ENCODE results near the gene EP400.

EP400 gene

GRCh38 chr12:131913666-131914065 lies 36.1 kb upstream of the EP400 start:
- H3K27me3 ChIP-seq (ENCODE audit: control insufficient read depth, insufficient read depth, low read length, poor library complexity, severe bottlenecking), result no peaks in the 10 kb centered on the region
- H3K27ac ChIP-seq (ENCODE audit: insufficient read depth, low read depth, low read length, poor library complexity, severe bottlenecking), result no peak overlapping the region
- H3K9me3 ChIP-seq (ENCODE audit: control insufficient read depth, low read length), result no peaks in the 10 kb centered on the region
- WGBS, 2 experiments, result 93 to 94% methylated on average over 8 of the region's 8 CpGs
- peaks cover 45% of the 10 kb centered on the region for H3K36me3 ChIP-seq (ENCODE audit: control insufficient read depth, insufficient read depth, low read length)
- no peaks in the 10 kb centered on the region for H3K4me1 ChIP-seq (ENCODE audit: control insufficient read depth, insufficient read depth, low read length)
- H3K4me3 ChIP-seq (ENCODE audit: insufficient read depth, low read depth, low read length), result no peak overlapping the region

DNA sequence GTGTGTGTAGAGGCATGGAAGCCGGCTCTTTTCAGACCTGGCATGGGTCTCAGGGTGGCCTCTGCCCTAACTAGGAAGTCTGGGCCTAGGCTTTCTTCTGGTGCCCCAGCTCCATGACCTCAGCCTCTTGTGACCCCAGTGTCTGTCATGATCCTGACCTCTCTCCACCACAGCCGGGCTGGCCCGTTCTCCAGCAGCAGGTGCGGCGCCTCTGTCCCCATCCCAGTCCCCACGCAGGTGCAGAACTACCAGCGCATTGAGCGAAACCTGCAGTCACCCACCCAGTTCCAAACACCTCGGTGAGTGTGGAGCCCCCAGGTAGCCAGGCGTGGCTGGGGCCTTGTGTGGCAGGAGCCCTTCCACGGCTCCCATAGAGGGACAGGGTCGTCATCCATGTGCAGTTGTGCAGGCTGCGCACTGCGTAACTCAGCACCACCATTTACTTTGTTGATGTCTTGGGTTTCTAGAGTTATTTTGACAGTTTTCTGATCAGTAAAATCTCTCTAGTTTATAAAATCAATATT lies 35.5 kb upstream of the EP400 start:
- H3K4me1 ChIP-seq (ENCODE audit: control insufficient read depth, insufficient read depth, low read length), result no peaks in the 10 kb centered on the region
- H3K9me3 ChIP-seq (ENCODE audit: control insufficient read depth, low read length), result no peaks in the 10 kb centered on the region
- no peak overlapping the region for H3K4me3 ChIP-seq (ENCODE audit: insufficient read depth, low read depth, low read length)
- H3K27ac ChIP-seq (ENCODE audit: insufficient read depth, low read depth, low read length, poor library complexity, severe bottlenecking), result no peak overlapping the region
- 96 to 97% methylated on average over 14 of the region's 14 CpGs for WGBS, 2 experiments
- no peaks in the 10 kb centered on the region for H3K27me3 ChIP-seq (ENCODE audit: control insufficient read depth, insufficient read depth, low read length, poor library complexity, severe bottlenecking)
- peaks cover 45% of the 10 kb centered on the region for H3K36me3 ChIP-seq (ENCODE audit: control insufficient read depth, insufficient read depth, low read length)

- Histone ChIP-seq H3K4me3 (ENCODE audit: insufficient read depth, low read depth, low read length) (no peak overlapping the region), H3K4me1 (ENCODE audit: control insufficient read depth, insufficient read depth, low read length) (no peaks in the 10 kb centered on the region), H3K36me3 (ENCODE audit: control insufficient read depth, insufficient read depth, low read length) (peaks cover 46% of the 10 kb centered on the region), H3K27me3 (ENCODE audit: control insufficient read depth, insufficient read depth, low read length, poor library complexity, severe bottlenecking) (no peaks in the 10 kb centered on the region), H3K9me3 (ENCODE audit: control insufficient read depth, low read length) (no peaks in the 10 kb centered on the region), H3K27ac (ENCODE audit: insufficient read depth, low read depth, low read length, poor library complexity, severe bottlenecking) (no peak overlapping the region)
- 96 to 97% methylated on average over 20 of the region's 20 CpGs for WGBS, 2 experiments
These were observed 34.6 kb upstream of the EP400 start for GRCh38 chr12:131915000-131915689.

DNA sequence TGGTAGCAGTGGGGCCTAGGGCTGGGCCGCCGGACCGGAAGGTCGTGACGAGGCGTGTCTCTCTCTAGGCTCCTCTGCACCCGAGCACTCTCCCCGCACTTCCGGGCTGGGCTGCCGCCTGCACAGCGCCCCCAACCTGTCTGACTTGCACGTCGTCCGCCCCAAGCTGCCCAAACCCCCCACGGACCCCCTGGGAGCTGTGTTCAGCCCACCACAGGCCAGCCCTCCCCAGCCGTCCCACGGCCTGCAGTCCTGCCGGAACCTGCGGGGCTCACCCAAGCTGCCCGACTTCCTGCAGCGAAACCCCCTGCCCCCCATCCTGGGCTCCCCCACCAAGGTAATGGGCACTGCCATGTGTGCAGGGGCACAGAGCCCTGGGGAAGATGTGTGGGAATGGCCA lies 33.9 kb upstream of the EP400 start:
- Histone ChIP-seq H3K9me3 (ENCODE audit: control insufficient read depth, low read length) (no peaks in the 10 kb centered on the region), H3K27ac (ENCODE audit: insufficient read depth, low read depth, low read length, poor library complexity, severe bottlenecking) (no peak overlapping the region), H3K4me1 (ENCODE audit: control insufficient read depth, insufficient read depth, low read length) (no peaks in the 10 kb centered on the region), H3K4me3 (ENCODE audit: insufficient read depth, low read depth, low read length) (no peak overlapping the region), H3K27me3 (ENCODE audit: control insufficient read depth, insufficient read depth, low read length, poor library complexity, severe bottlenecking) (no peaks in the 10 kb centered on the region), H3K36me3 (ENCODE audit: control insufficient read depth, insufficient read depth, low read length) (peaks cover 44% of the 10 kb centered on the region)
- WGBS, 2 experiments, result 93 to 94% methylated on average over 21 of the region's 21 CpGs

- no peak overlapping the region for H3K4me3 ChIP-seq (ENCODE audit: insufficient read depth, low read depth, low read length)
- H3K9me3 ChIP-seq (ENCODE audit: control insufficient read depth, low read length), result no peaks in the 10 kb centered on the region
- peaks cover 44% of the 10 kb centered on the region for H3K36me3 ChIP-seq (ENCODE audit: control insufficient read depth, insufficient read depth, low read length)
- H3K27ac ChIP-seq (ENCODE audit: insufficient read depth, low read depth, low read length, poor library complexity, severe bottlenecking), result no peak overlapping the region
- WGBS, 2 experiments, result 91% methylated on average over 36 of the region's 36 CpGs
- H3K4me1 ChIP-seq (ENCODE audit: control insufficient read depth, insufficient read depth, low read length), result no peaks in the 10 kb centered on the region
- H3K27me3 ChIP-seq (ENCODE audit: control insufficient read depth, insufficient read depth, low read length, poor library complexity, severe bottlenecking), result no peaks in the 10 kb centered on the region
These were observed 33.2 kb upstream of the EP400 start for GRCh38 chr12:131916306-131917138.

- Histone ChIP-seq H3K9me3 (ENCODE audit: control insufficient read depth, low read length) (no peaks in the 10 kb centered on the region), H3K4me3 (ENCODE audit: insufficient read depth, low read depth, low read length) (no peak overlapping the region), H3K36me3 (ENCODE audit: control insufficient read depth, insufficient read depth, low read length) (peaks cover 42% of the 10 kb centered on the region), H3K27ac (ENCODE audit: insufficient read depth, low read depth, low read length, poor library complexity, severe bottlenecking) (no peak overlapping the region), H3K27me3 (ENCODE audit: control insufficient read depth, insufficient read depth, low read length, poor library complexity, severe bottlenecking) (no peaks in the 10 kb centered on the region), H3K4me1 (ENCODE audit: control insufficient read depth, insufficient read depth, low read length) (no peaks in the 10 kb centered on the region)
- WGBS, 2 experiments, result 81 to 83% methylated on average over 22 to 23 of the region's 31 CpGs
These were observed 32.5 kb upstream of the EP400 start for GRCh38 chr12:131917139-131917710.

DNA sequence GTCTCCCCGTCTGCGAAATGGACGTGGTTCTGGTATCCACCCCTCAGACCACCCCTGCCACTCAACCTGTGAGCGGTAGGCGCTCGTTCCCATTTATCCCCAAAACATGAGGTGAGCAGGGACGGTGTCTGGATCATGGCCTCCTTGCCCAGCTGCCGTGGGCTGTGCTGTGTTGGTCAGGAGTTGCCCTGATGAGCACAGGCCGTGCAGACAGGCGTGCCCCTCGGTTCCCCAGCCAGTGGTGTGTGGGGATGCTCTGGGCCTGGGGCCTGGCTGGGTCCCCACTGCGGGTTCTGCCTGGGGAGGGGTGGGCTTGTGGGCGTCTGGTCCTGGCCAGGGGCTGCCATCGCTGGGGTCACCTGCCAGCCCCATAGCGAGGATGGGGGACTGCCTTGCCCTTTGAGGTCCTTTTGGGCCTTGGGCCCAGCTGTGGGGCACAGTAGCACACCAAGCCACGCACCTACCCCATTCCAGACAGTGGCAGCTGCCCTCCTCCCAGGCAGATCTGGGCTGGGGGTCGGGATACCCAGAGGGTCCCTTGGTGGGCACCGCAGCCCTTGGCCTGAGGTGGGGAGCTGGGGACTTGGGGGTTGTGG lies 31.9 kb upstream of the EP400 start:
- no peaks in the 10 kb centered on the region for H3K4me1 ChIP-seq (ENCODE audit: control insufficient read depth, insufficient read depth, low read length)
- no peak overlapping the region for H3K27ac ChIP-seq (ENCODE audit: insufficient read depth, low read depth, low read length, poor library complexity, severe bottlenecking)
- no peaks in the 10 kb centered on the region for H3K27me3 ChIP-seq (ENCODE audit: control insufficient read depth, insufficient read depth, low read length, poor library complexity, severe bottlenecking)
- WGBS, 2 experiments, result 94% methylated on average over 18 of the region's 18 CpGs
- H3K4me3 ChIP-seq (ENCODE audit: insufficient read depth, low read depth, low read length), result no peak overlapping the region
- peaks cover 37% of the 10 kb centered on the region for H3K36me3 ChIP-seq (ENCODE audit: control insufficient read depth, insufficient read depth, low read length)
- no peaks in the 10 kb centered on the region for H3K9me3 ChIP-seq (ENCODE audit: control insufficient read depth, low read length)

DNA sequence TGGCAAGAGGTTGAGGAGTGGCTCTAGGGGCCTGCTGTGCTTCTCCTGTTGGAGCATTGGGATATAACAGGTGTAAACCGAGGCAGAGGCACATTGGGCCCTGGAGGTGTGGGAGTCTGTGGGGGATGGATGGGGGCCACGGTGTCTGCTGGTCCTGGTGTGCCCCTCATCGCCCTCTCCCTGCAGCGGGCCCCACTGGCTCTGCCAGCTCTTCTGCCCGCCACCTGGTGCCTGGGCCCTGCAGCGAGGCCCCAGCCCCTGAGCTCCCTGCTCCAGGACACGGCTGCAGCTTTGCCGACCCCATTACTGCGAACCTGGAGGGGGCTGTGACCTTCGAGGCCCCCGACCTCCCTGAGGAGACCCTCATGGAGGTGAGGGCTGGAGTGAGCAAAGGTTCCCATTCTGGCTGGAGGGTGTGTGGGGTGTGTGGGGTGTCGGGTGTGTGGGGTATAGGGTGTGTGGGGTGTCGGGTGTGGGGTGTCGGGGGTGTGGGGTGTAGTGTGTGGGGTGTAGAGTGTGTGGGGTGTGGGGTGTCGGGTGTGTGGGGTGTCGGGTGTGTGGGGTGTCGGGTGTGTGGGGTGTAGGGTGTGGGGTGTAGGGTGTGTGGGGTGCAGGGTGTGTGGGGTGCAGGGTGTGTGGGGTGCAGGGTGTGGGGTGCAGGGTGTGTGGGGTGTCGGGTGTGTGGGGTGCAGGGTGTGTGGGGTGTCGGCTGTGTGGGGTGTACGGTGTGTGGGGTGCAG lies 31.3 kb upstream of the EP400 start:
- H3K4me1 ChIP-seq (ENCODE audit: control insufficient read depth, insufficient read depth, low read length), result no peaks in the 10 kb centered on the region
- H3K27ac ChIP-seq (ENCODE audit: insufficient read depth, low read depth, low read length, poor library complexity, severe bottlenecking), result no peak overlapping the region
- H3K27me3 ChIP-seq (ENCODE audit: control insufficient read depth, insufficient read depth, low read length, poor library complexity, severe bottlenecking), result no peaks in the 10 kb centered on the region
- no peaks in the 10 kb centered on the region for H3K9me3 ChIP-seq (ENCODE audit: control insufficient read depth, low read length)
- H3K4me3 ChIP-seq (ENCODE audit: insufficient read depth, low read depth, low read length), result no peak overlapping the region
- H3K36me3 ChIP-seq (ENCODE audit: control insufficient read depth, insufficient read depth, low read length), result peaks cover 31% of the 10 kb centered on the region
- WGBS, 2 experiments, result 92% methylated on average over 19 to 20 of the region's 20 CpGs

GRCh38 chr12:131919051-131919347 lies 30.7 kb upstream of the EP400 start:
- H3K36me3 ChIP-seq (ENCODE audit: control insufficient read depth, insufficient read depth, low read length), result peaks cover 30% of the 10 kb centered on the region

More at GRCh38 chr12:131919051-131919347, 30.7 kb upstream of the EP400 start:
- H3K4me3 ChIP-seq (ENCODE audit: insufficient read depth, low read depth, low read length), result no peak overlapping the region
- H3K27ac ChIP-seq (ENCODE audit: insufficient read depth, low read depth, low read length, poor library complexity, severe bottlenecking), result no peak overlapping the region
- no peaks in the 10 kb centered on the region for H3K9me3 ChIP-seq (ENCODE audit: control insufficient read depth, low read length)
- no peaks in the 10 kb centered on the region for H3K27me3 ChIP-seq (ENCODE audit: control insufficient read depth, insufficient read depth, low read length, poor library complexity, severe bottlenecking)
- 96 to 97% methylated on average over 19 of the region's 19 CpGs for WGBS, 2 experiments
- H3K4me1 ChIP-seq (ENCODE audit: control insufficient read depth, insufficient read depth, low read length), result no peaks in the 10 kb centered on the region
